PC-3 (cell line): ENCODE data around the gene KIAA1614.

Experiments used
- CTCF ChIP-seq: fragments of 300-600 bp; sonication (generic); conservative IDR thresholded peaks from 2 replicates; pipeline ENCODE4 v1.5.1; 2017; ENCODE audit warnings: antibody characterized with exemption, low read depth, mild to moderate bottlenecking, low read length
- EZH2 ChIP-seq: fragments of 300-600 bp; sonication (generic); IDR thresholded peaks from one replicate; pipeline ENCODE4 v1.6.1; 2017; ENCODE audit warnings: antibody characterized with exemption, mild to moderate bottlenecking, low read length; ENCODE audit not compliant: unreplicated experiment

- TF ChIP-seq CTCF (no peak), EZH2 (no peak)
Measured at GRCh38 chr1:180946056-180946455, 33.4 kb downstream of the KIAA1614 start.
